ENCODE data around the gene GDF10.

DNA sequence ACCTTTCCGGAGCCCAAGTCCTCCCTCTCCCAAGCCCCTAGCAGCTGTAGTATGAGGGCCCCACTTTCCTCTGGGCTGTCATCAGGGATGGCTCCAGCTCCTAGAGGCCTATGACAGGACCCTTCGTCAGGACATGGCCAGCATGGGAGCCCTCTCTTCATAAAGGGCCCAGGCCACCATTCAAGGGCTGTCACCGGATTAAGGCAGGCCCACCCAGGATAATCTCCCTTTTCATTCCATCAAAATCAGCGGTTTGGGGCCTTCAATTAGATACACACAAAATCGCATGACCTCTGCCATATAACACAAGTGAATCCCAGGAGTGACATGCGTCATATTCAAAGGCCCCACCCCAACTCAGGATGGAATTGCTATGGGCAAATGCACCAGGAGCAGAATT, 12.2 kb upstream of the GDF10 start:
- no peak for TF ChIP-seq CTCF (IDR thresholded peaks at IDR 0.05)
- TF ChIP-seq POLR2A (IDR thresholded peaks at IDR 0.05) = no peak
